WTC11 (cell line): ENCODE measurements around the gene FGF3.

Source experiments
- FOXK1 ChIP-seq: sonication (generic); formaldehyde crosslinking; IDR thresholded peaks from 2 replicates; pipeline ENCODE4 v1.8.0; 2022; ENCODE audit warnings: mild to moderate bottlenecking, moderate library complexity, missing genetic modification reagents
- TF ChIP-seq, protein P1 (sequence below): sonication (generic); formaldehyde crosslinking; IDR thresholded peaks from 2 replicates; pipeline ENCODE4 v1.8.1; 2023; ENCODE audit warnings: mild to moderate bottlenecking, missing genetic modification reagents, moderate library complexity
- TF ChIP-seq, protein P2 (sequence below): fragments of 200-600 bp; IDR thresholded peaks from 2 replicates; pipeline ENCODE4 v1.8.0; 2022; ENCODE audit warnings: antibody characterized with exemption

DNA sequence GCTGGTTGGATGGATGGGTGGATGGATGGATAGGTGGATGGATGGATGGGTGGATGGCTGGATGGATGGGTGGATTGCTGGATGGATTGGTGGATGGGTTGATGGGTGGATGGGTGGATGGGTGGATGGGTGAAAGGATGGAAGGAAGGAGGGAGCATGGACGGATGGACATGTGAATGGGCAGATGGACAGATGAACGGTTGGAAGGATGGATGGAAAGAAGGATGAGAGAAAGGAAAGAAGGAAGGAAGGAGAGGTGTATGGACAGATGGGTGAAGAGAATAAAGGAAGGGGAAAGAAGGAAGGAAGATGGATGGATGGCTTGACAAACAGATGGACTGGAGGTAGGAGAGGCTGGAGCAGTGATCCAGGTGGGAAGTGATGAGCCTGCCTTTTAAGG lies 5.4 kb downstream of the FGF3 start:
- no peak for TF ChIP-seq FOXK1
- TF ChIP-seq, protein P1, sequence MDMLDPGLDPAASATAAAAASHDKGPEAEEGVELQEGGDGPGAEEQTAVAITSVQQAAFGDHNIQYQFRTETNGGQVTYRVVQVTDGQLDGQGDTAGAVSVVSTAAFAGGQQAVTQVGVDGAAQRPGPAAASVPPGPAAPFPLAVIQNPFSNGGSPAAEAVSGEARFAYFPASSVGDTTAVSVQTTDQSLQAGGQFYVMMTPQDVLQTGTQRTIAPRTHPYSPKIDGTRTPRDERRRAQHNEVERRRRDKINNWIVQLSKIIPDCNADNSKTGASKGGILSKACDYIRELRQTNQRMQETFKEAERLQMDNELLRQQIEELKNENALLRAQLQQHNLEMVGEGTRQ (CRISPR knock-in tag), result no peak
- TF ChIP-seq, protein P2, sequence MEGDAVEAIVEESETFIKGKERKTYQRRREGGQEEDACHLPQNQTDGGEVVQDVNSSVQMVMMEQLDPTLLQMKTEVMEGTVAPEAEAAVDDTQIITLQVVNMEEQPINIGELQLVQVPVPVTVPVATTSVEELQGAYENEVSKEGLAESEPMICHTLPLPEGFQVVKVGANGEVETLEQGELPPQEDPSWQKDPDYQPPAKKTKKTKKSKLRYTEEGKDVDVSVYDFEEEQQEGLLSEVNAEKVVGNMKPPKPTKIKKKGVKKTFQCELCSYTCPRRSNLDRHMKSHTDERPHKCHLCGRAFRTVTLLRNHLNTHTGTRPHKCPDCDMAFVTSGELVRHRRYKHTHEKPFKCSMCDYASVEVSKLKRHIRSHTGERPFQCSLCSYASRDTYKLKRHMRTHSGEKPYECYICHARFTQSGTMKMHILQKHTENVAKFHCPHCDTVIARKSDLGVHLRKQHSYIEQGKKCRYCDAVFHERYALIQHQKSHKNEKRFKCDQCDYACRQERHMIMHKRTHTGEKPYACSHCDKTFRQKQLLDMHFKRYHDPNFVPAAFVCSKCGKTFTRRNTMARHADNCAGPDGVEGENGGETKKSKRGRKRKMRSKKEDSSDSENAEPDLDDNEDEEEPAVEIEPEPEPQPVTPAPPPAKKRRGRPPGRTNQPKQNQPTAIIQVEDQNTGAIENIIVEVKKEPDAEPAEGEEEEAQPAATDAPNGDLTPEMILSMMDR, result no peak
